HL-60 (cell line): ENCODE measurements around the gene CHRNB1.

Source experiments
- POLR2AphosphoS5 ChIP-seq: IDR thresholded peaks from 2 replicates; pipeline ENCODE4 v1.6.1; 2012; ENCODE audit warnings: low read depth
- SPI1 ChIP-seq: IDR thresholded peaks from 2 replicates; pipeline ENCODE4 v1.6.1; 2012; ENCODE audit warnings: low read depth, mild to moderate bottlenecking, borderline replicate concordance
- TF ChIP-seq, protein P1 (sequence below): IDR thresholded peaks from one replicate; pipeline ENCODE4 v1.5.1; 2011; ENCODE audit warnings: low read length, control low read depth, inconsistent platforms; ENCODE audit not compliant: insufficient read depth
- TF ChIP-seq, protein P2 (sequence below): IDR thresholded peaks from 2 replicates; pipeline ENCODE4 v1.6.1; 2012; ENCODE audit warnings: low read depth; ENCODE audit not compliant: insufficient replicate concordance

DNA sequence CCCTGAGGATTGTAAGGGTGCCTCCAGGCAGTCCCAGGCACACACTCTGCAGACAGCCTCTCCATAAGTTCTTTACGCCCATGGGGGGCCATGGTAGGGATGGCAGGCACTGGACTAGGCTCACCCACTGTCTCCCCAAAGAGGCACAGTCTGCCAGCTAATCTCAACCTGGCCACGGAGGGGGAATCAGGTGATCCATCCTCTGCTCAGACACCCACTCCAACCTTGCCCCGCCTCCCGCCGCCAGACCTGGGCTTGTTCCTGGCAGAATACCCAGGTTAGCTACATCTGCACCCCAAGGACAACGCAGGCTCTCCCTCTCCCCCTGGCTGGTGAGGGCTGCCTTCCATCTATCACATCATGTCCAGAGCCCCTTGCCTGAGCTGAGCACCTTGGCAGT lies 36.0 kb upstream of the CHRNB1 start:
- TF ChIP-seq POLR2AphosphoS5 (no peak), SPI1 (no peak)
- TF ChIP-seq, protein P1, sequence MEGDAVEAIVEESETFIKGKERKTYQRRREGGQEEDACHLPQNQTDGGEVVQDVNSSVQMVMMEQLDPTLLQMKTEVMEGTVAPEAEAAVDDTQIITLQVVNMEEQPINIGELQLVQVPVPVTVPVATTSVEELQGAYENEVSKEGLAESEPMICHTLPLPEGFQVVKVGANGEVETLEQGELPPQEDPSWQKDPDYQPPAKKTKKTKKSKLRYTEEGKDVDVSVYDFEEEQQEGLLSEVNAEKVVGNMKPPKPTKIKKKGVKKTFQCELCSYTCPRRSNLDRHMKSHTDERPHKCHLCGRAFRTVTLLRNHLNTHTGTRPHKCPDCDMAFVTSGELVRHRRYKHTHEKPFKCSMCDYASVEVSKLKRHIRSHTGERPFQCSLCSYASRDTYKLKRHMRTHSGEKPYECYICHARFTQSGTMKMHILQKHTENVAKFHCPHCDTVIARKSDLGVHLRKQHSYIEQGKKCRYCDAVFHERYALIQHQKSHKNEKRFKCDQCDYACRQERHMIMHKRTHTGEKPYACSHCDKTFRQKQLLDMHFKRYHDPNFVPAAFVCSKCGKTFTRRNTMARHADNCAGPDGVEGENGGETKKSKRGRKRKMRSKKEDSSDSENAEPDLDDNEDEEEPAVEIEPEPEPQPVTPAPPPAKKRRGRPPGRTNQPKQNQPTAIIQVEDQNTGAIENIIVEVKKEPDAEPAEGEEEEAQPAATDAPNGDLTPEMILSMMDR = no peak
- TF ChIP-seq, protein P2, sequence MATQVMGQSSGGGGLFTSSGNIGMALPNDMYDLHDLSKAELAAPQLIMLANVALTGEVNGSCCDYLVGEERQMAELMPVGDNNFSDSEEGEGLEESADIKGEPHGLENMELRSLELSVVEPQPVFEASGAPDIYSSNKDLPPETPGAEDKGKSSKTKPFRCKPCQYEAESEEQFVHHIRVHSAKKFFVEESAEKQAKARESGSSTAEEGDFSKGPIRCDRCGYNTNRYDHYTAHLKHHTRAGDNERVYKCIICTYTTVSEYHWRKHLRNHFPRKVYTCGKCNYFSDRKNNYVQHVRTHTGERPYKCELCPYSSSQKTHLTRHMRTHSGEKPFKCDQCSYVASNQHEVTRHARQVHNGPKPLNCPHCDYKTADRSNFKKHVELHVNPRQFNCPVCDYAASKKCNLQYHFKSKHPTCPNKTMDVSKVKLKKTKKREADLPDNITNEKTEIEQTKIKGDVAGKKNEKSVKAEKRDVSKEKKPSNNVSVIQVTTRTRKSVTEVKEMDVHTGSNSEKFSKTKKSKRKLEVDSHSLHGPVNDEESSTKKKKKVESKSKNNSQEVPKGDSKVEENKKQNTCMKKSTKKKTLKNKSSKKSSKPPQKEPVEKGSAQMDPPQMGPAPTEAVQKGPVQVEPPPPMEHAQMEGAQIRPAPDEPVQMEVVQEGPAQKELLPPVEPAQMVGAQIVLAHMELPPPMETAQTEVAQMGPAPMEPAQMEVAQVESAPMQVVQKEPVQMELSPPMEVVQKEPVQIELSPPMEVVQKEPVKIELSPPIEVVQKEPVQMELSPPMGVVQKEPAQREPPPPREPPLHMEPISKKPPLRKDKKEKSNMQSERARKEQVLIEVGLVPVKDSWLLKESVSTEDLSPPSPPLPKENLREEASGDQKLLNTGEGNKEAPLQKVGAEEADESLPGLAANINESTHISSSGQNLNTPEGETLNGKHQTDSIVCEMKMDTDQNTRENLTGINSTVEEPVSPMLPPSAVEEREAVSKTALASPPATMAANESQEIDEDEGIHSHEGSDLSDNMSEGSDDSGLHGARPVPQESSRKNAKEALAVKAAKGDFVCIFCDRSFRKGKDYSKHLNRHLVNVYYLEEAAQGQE = no peak
